Fibroblast of villous mesenchyme (primary cell): ENCODE measurements around the gene LSP1. TPM values are rescaled to one million over a fixed set of nuclear protein-coding genes. Genes with fewer than 3 reads are reported as not detected.

Source experiments
- DNase-seq: peaks from one replicate; pipeline ENCODE4 v3.0.0-alpha.2; 2010; ENCODE audit warnings: low read depth
- H3K4me3 ChIP-seq: 2 replicates; pipeline ENCODE4 v1.5.1; 2011; ENCODE audit warnings: low read depth, mild to moderate bottlenecking, low read length
- total RNA-seq: library from RNA; depleted of rRNA; stranded (reverse); fragments of >200 nt; gene quantifications from 2 replicates; pipeline ENCODE4 v1.2.3, GENCODE V29; 2012
- TF ChIP-seq, protein P1 (sequence below): IDR thresholded peaks from 2 replicates; pipeline ENCODE4 v1.5.1; 2012; ENCODE audit warnings: low read depth, mild to moderate bottlenecking, low read length; ENCODE audit not compliant: insufficient read depth

The LSP1 gene
- total RNA-seq, 1 donor = not detected

DNA sequence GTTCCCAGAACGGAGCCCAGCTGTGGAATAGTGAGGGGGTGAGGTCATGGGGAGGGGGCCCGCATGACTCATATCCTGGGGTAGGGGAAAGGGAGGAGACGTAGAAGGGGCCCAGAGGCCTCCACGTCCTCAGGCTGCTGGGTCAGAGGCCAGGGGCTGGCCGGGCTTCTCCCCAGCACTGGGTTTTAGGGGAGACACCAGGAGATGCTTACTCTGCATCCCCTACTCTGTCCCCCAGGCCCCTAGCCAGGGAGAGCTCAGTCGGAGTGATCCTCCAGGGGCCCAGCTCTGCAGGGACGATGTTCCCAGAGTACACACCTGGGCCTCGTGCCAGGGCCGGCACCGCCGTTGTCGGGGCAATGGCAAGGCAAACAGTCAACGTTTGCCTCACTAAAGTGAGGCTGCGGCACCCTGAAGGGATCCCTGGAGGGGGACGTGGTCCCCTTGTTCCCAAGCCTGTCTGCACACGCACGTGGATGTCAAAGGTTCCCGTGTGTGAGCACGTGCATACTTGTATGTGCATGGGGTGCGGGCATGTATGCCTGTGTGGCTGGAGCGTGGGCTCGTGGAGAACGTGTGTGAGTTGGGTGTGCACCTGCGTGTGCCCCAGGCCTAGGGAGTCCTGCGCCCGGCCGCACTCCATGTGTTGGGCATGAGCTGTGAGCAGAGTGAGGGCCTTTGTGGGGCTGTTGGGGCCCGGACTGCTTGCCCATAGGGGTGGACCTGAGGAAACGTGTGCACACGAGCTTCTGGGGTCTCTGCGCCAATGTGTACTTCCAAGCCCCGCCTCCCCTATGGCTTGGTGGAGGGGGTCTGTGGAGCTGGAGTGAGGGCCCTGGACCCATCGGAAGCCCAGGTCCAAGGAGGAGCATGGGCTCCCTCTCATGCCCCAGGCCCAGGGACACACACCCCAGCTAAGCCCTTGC is 24.6 kb downstream of the LSP1 start:
- peak overlapping the region; percentile 15 for H3K4me3 ChIP-seq
- TF ChIP-seq, protein P1, sequence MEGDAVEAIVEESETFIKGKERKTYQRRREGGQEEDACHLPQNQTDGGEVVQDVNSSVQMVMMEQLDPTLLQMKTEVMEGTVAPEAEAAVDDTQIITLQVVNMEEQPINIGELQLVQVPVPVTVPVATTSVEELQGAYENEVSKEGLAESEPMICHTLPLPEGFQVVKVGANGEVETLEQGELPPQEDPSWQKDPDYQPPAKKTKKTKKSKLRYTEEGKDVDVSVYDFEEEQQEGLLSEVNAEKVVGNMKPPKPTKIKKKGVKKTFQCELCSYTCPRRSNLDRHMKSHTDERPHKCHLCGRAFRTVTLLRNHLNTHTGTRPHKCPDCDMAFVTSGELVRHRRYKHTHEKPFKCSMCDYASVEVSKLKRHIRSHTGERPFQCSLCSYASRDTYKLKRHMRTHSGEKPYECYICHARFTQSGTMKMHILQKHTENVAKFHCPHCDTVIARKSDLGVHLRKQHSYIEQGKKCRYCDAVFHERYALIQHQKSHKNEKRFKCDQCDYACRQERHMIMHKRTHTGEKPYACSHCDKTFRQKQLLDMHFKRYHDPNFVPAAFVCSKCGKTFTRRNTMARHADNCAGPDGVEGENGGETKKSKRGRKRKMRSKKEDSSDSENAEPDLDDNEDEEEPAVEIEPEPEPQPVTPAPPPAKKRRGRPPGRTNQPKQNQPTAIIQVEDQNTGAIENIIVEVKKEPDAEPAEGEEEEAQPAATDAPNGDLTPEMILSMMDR = no peak
- DNase-seq = peak; percentile 83

DNA sequence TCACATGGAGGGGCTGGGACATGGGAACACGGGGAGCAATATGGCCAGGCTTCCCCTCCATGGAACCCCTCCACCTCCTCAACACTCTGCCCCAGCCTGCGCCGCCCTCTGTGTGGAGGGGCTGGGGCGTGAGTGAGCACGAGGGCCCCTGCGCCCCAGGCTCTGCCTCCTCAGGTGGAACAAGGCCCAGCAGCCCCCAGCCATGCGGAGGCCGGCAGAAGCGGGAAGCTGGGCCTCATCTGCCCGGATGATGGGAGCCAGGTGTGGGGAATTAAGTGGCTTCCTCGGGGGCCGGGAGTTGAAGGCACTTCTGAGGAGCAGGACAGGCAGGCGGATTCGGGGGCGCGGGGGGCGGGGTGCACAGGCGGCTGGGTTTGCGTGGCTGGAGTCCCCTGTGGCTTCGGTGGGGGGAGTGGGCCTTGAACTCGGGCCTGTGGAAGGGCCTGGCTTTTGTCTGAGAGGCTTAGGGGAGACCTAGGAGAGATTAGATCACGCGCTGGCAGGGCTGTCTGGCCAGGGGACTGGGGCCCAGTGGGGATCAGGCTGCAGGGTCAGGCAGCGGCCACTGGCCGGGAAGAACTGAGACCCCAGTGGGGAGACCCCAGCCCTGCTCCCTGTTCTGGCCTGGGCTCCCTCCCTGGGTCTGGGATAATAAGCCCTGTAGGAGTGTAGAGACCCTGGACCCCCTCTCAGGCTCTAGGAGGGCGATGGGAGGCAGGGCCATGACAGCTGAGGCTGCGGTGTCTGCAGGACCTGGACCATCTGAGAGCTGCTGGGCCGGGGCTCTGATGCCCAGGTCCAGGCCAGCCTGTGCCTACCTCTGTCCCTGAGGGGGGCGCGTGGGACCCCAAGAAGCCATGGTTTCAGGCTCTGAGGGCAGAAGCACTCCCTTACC is 25.5 kb downstream of the LSP1 start:
- DNase-seq = peak; percentile 87
- TF ChIP-seq, protein P1 = no peak
- no peak overlapping the region for H3K4me3 ChIP-seq

DNA sequence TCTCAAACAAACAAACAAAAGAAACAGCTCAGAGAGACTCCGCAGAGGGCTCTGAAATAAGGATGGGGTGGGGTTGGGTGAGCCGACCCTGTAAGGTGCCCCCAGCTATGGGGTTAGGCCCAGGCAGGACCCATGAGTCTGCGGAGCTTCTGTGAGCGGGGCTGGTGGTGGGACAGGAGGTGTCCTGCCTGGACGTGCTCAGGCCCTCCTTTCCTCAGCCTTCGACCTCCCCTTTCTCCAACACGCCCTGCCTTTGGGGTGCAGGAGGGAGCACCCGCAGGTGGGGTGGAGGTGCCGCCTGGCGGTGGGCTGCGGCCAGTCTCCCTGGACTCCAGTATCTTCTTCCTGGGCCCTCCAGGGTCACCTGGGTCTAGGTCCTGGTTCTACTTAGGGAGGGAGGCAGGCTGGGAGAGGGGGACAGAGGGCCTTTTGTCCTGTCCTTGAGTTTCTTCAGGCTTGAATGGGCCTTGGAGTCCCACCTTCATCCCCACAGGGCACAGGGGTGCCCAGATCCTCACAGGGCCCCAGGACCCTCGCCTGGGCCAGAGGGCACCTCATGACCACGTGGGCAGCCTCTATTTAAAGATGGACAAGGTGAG is 26.6 kb downstream of the LSP1 start:
- TF ChIP-seq, protein P1 = no peak
- no peak overlapping the region for H3K4me3 ChIP-seq
- no peak for DNase-seq

DNA sequence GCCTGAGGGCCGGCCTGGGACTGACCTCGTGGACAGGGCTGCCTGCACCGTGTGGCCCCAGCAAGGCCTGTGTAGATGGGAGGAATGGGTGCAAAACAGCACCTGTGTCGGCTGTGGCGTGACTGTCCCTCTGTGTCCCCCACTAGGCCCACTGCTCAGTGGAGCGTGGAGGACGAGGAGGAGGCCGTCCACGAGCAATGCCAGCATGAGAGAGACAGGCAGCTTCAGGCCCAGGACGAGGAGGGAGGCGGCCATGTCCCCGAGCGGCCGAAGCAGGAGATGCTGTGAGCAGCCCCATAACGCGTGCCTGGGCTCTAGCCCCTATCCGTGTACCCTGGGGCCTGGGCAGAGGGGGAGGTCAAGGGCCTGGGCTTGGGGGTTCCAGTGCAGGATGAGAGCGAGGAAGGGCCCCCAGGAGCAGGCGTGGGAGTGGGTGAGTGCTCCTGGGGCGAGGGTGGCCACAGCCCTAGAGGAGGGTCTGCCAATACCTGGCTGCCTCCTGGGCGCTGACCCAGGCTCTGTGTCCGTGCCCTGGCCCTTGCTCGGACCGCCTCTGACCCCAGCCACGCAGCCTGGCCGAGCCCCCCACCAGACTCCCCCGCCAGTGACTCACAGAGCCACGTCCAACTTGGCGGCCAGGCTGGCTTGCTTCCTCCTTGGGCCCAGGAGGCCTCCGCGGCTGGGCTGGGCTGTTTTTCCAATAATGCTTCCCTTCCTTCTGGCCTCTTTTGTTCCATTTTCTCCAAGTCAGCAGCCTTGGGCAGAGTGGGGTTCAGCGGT is 27.2 kb downstream of the LSP1 start:
- DNase-seq = no peak
- TF ChIP-seq, protein P1 = no peak

DNA sequence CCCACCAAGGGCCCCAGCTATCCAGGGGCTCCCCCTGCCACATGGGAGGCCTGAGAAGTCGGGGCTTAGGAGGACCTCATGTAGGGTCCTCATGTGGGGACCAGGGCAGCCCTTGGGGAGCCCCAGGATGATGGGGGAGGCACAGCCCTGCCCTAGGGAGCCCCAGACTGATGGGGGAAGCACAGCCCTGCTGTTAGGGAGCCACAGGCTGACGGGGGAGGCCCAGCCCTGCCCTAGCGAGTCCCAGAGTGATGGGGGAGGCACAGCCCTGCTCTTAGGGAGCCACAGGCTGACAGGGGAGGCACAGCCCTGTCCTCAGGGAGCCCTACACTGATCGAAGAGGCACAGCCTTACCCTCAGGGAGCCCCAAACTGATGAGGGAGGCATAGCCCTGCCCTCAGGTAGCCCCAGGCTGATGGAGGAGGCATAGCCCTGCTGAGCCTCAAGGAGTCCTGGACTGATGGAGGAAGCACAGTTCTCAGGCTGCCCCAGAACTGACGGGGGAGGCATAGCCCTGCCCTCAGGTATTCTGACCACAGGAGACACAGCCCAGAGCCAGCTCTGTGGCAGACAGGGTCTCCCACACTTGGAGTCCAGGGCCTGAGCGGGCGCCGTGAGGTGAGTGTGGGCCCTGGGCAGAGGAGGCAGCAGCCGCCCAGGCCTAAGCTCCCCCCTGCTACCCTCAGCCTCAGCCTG is 28.0 kb downstream of the LSP1 start:
- H3K4me3 ChIP-seq = no peak overlapping the region
- DNase-seq = no peak
- TF ChIP-seq, protein P1 = no peak

More for the DNA sequence above, 27.2 kb downstream of the LSP1 start:
- no peak overlapping the region for H3K4me3 ChIP-seq
